GM15510 (cell line): Measurements from ENCODE around the gene SLC22A23.

Source experiments
- POLR2A ChIP-seq: IDR thresholded peaks from 3 replicates; pipeline ENCODE4 v1.6.1; 2011; ENCODE audit warnings: borderline replicate concordance; ENCODE audit not compliant: insufficient read length; ENCODE audit errors: extremely low read depth

SLC22A23 gene

GRCh38 chr6:3372184-3372846 is 84.5 kb downstream of the SLC22A23 start:
- TF ChIP-seq POLR2A: no peak

GRCh38 chr6:3371222-3371949 is 85.5 kb downstream of the SLC22A23 start:
- no peak for TF ChIP-seq POLR2A

- TF ChIP-seq POLR2A: no peak
Measured at GRCh38 chr6:3370361-3371221, 86.3 kb downstream of the SLC22A23 start.

GRCh38 chr6:3369985-3370360 is 86.9 kb downstream of the SLC22A23 start:
- no peak for TF ChIP-seq POLR2A

- TF ChIP-seq POLR2A: no peak
Measured at GRCh38 chr6:3368685-3369084, 88.2 kb downstream of the SLC22A23 start.

- TF ChIP-seq POLR2A: no peak
Measured at GRCh38 chr6:3367630-3368029, 89.2 kb downstream of the SLC22A23 start.

GRCh38 chr6:3366596-3367413 is 90.0 kb downstream of the SLC22A23 start:
- TF ChIP-seq POLR2A: no peak

GRCh38 chr6:3364391-3364790 is 92.5 kb downstream of the SLC22A23 start:
- TF ChIP-seq POLR2A: no peak

GRCh38 chr6:3363296-3364025 is 93.4 kb downstream of the SLC22A23 start:
- no peak for TF ChIP-seq POLR2A

GRCh38 chr6:3361312-3362037 is 95.4 kb downstream of the SLC22A23 start:
- no peak for TF ChIP-seq POLR2A

GRCh38 chr6:3360727-3361045 is 96.2 kb downstream of the SLC22A23 start:
- no peak for TF ChIP-seq POLR2A

- TF ChIP-seq POLR2A: no peak
Measured at GRCh38 chr6:3359973-3360726, 96.7 kb downstream of the SLC22A23 start.

- no peak for TF ChIP-seq POLR2A
Measured at GRCh38 chr6:3359101-3359752, 97.6 kb downstream of the SLC22A23 start.
